WERI-Rb-1 (cell line): ENCODE measurements around the gene DDAH2.

ENCODE experiments used
- DNase-seq: peaks from one replicate; pipeline ENCODE4 v3.0.0-alpha.2; 2020
- H3K27ac ChIP-seq: fragments of 250-450 bp; sonication (Bioruptor Pico); 2 replicates; pipeline ENCODE4 v1.5.1; 2020; ENCODE audit warnings: mild to moderate bottlenecking, moderate library complexity
- H3K27me3 ChIP-seq: fragments of 250-450 bp; sonication (Bioruptor Pico); 2 replicates; pipeline ENCODE4 v1.5.1; 2021; ENCODE audit warnings: mild to moderate bottlenecking, low read depth, moderate library complexity; ENCODE audit not compliant: insufficient read depth, severe bottlenecking
- H3K36me3 ChIP-seq: fragments of 250-450 bp; sonication (Bioruptor Pico); 2 replicates; pipeline ENCODE4 v1.5.1; 2020; ENCODE audit warnings: mild to moderate bottlenecking, moderate library complexity
- H3K4me3 ChIP-seq: 2 replicates; pipeline ENCODE4 v1.5.1; 2011; ENCODE audit warnings: low read depth, mild to moderate bottlenecking, control low read depth, low read length
- H3K9me3 ChIP-seq: fragments of 250-450 bp; sonication (Bioruptor Pico); 2 replicates; pipeline ENCODE4 v1.5.1; 2021; ENCODE audit warnings: mild to moderate bottlenecking, moderate library complexity; ENCODE audit not compliant: severe bottlenecking
- TF ChIP-seq, protein P1 (sequence below): IDR thresholded peaks from 2 replicates; pipeline ENCODE4 v1.5.1; 2011; ENCODE audit warnings: low read depth, mild to moderate bottlenecking, control low read depth, inconsistent platforms, low read length

Gene DDAH2

DNA sequence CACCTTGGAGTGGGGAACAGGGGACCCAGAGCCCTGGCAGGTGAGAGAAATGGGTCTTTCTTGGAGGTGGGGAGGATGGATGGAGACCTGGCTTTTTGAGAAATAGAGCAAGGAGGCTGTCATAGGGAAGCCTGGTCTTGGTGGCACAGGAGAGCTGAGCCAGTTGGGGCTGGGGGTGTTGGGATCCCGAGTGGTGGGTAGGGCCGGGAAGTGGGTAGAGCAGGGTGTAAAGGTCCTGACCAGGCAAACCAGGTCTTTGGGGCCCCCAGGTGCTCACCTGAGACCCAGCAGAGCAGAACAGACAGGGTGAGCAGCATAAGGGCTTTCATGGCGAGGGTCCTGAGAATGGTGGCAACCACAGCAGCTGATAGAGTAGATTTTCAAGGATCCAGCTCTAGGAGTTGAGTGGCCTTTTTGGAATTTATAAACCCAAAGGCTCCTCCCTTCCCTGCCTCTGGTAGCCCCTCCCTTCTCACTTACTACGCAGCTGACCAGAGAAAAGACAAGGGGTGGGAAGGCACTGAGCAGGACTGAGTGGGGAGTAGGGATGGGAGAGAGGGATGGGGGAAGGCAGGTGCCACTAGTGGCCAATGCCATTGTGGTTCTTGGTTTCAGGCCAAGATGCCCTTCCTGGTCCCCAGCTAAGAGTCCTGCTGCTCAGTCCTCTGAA is 7.6 kb downstream of the DDAH2 start, which contains the start of gene LY6G6C:
LY6G6C (minus strand) TSS at position 396 of the 670 bp plus-strand sequence; CDS start at position 329, 67 bp downstream.
- Histone ChIP-seq H3K27me3 (no peaks in the 10 kb centered on the region), H3K27ac (no peak within 1 kb of the TSS), H3K9me3 (no peaks in the 10 kb centered on the region), H3K4me3 (no peak within 1 kb of the TSS), H3K36me3 (peaks cover 7% of the 10 kb centered on the region)
- no peak for DNase-seq
- TF ChIP-seq, protein P1, sequence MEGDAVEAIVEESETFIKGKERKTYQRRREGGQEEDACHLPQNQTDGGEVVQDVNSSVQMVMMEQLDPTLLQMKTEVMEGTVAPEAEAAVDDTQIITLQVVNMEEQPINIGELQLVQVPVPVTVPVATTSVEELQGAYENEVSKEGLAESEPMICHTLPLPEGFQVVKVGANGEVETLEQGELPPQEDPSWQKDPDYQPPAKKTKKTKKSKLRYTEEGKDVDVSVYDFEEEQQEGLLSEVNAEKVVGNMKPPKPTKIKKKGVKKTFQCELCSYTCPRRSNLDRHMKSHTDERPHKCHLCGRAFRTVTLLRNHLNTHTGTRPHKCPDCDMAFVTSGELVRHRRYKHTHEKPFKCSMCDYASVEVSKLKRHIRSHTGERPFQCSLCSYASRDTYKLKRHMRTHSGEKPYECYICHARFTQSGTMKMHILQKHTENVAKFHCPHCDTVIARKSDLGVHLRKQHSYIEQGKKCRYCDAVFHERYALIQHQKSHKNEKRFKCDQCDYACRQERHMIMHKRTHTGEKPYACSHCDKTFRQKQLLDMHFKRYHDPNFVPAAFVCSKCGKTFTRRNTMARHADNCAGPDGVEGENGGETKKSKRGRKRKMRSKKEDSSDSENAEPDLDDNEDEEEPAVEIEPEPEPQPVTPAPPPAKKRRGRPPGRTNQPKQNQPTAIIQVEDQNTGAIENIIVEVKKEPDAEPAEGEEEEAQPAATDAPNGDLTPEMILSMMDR, result no peak

DNA sequence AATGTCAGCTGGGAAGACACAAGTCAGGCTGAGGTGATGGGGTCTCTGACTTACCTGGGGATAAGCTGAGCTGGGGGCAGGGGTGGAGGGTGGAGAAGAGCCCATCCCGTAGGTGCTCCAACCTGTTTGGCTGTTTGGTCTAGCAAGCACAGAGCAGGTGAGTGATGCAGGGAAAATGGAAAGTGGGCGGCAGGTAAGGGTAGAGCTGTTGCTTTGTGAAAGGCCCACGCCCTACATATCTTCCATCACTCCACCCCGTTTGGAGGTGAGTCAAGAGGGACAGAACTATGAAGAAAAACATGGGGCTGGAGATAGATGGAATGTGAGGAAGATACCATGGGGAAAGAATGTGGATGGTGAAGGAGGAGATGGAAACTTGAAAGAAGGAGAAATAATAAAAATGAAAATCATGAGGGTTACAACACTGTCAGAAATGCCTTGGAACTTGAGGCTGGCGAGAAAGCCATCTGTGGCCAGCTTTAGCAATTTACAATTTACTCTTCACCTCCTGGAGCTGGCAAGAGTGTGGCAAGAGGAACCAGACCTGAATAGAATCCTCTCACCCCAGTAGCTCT is 8.8 kb downstream of the DDAH2 start:
- TF ChIP-seq, protein P1, result no peak
- Histone ChIP-seq H3K4me3 (no peak overlapping the region), H3K9me3 (no peaks in the 10 kb centered on the region), H3K27ac (no peak overlapping the region), H3K27me3 (no peaks in the 10 kb centered on the region), H3K36me3 (no peaks in the 10 kb centered on the region)
- no peak for DNase-seq

DNA sequence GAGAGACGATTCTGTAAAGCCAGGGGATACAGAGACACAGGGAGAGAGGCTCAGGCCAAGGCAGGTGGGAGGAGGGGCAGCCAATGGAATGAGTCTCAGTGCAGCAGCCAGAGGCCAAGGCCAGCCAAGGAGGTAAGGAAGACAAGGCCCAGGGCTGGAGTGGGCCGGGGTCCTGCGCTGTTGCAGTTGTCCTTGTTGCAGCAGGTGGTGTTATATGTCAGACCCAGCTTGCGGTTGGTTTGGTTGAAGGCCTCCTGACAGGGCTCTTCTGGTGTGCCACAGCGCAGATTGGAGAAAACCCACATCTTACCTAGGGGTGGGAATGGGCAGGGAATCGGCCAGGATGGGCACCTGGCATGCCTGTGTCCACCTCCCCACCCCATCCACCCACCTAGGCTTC is 10.1 kb downstream of the DDAH2 start:
- H3K9me3 ChIP-seq, result no peaks in the 10 kb centered on the region
- H3K27me3 ChIP-seq, result no peaks in the 10 kb centered on the region
- H3K27ac ChIP-seq, result no peak overlapping the region
- H3K36me3 ChIP-seq, result no peaks in the 10 kb centered on the region
- TF ChIP-seq, protein P1, result no peak
- DNase-seq, result peak; percentile 15
- no peak overlapping the region for H3K4me3 ChIP-seq

DNA sequence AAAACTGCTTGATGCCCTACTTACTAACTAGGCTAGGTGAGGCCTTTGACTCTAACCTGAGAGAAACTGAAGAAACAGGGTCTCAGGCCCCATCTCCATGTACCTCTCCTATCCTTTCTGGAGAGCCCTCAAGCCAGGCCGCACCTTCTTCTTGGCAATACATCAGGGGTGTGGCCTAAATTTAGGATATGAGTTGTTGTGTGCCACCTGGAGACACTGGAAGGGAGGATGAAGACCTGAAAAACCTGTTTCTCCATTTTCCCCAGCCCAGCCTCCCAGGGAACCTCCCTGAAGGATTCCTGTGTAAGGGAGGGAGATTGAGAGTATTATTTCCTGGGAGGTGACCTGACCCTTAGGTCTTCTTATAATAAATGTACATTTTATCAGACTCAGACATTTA is 10.8 kb downstream of the DDAH2 start:
- no peaks in the 10 kb centered on the region for H3K36me3 ChIP-seq
- H3K27me3 ChIP-seq, result no peaks in the 10 kb centered on the region
- no peak overlapping the region for H3K4me3 ChIP-seq
- no peaks in the 10 kb centered on the region for H3K9me3 ChIP-seq
- no peak for DNase-seq
- H3K27ac ChIP-seq, result no peak overlapping the region
- TF ChIP-seq, protein P1, result no peak

DNA sequence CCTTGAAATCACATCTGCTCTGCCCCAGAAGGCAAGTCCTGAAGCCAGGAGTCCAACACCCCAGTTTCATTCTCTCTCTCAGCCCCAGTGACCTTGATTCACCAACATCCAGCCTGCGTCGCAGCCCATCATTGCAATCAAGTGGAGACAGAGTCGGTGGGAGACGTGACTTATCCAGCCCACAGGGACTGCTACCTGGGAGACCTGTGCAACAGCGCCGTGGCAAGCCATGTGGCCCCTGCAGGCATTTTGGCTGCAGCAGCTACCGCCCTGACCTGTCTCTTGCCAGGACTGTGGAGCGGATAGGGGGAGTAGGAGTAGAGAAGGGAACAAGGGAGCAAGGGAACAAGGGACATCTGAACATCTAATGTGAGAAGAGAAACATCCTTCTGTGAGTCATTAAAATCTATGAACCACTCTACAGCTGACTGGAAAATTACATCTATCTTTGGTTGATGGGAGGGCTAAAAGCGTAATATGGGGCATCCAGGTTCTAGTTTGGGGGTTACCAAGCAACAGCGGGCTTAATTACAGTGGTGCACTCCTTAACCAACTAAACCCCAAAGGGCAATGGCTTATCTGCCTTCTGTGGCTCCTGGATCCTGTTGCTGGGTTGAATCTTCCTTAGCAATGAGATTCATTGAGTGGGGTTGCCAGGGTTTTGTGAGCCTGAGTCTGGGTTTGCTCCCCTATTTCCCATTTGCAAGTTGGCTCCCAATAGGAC is 11.4 kb downstream of the DDAH2 start:
- no peaks in the 10 kb centered on the region for H3K27me3 ChIP-seq
- DNase-seq, result peak; percentile 17
- no peak overlapping the region for H3K27ac ChIP-seq
- TF ChIP-seq, protein P1, result no peak
- H3K9me3 ChIP-seq, result no peaks in the 10 kb centered on the region
- H3K4me3 ChIP-seq, result no peak overlapping the region
- no peaks in the 10 kb centered on the region for H3K36me3 ChIP-seq
